Amniotic epithelial cell (primary cell): ENCODE measurements around the gene CGGBP1.

Experiments
- DNase-seq: peaks from one replicate; pipeline ENCODE4 v3.0.0-alpha.2; 2010; ENCODE audit warnings: low read depth

CGGBP1 gene

GRCh38 chr3:88058581-88059379 lies at the start of gene CGGBP1, which contains the start of gene ZNF654:
CGGBP1 (minus strand) TSS chr3:88059005; CDS start chr3:88055976, 3,029 bp downstream.
ZNF654 (plus strand) TSS chr3:88059255; CDS start chr3:88059320, 65 bp downstream.
- DNase-seq = peak; percentile 99

GRCh38 chr3:88105325-88105724 lies 46.5 kb upstream of the CGGBP1 start:
- DNase-seq = peak; percentile 20

- no peak for DNase-seq
These were observed 42.3 kb upstream of the CGGBP1 start for GRCh38 chr3:88101142-88101541.

GRCh38 chr3:88093266-88093665 lies 34.5 kb upstream of the CGGBP1 start:
- no peak for DNase-seq

GRCh38 chr3:88092270-88092669 lies 33.5 kb upstream of the CGGBP1 start:
- DNase-seq = no peak

- no peak for DNase-seq
These were observed 31.9 kb upstream of the CGGBP1 start for GRCh38 chr3:88090681-88091080.

GRCh38 chr3:88084097-88084501 lies 25.3 kb upstream of the CGGBP1 start:
- DNase-seq = no peak

GRCh38 chr3:88082854-88083253 lies 24.0 kb upstream of the CGGBP1 start:
- no peak for DNase-seq

GRCh38 chr3:88078932-88079331 lies 20.1 kb upstream of the CGGBP1 start:
- no peak for DNase-seq

- no peak for DNase-seq
These were observed 17.9 kb upstream of the CGGBP1 start for GRCh38 chr3:88076712-88077111.

- no peak for DNase-seq
These were observed 16.7 kb upstream of the CGGBP1 start for GRCh38 chr3:88075497-88075896.

GRCh38 chr3:88075072-88075471 lies 16.3 kb upstream of the CGGBP1 start:
- DNase-seq = no peak

- DNase-seq = peak; percentile 31
These were observed 2.9 kb upstream of the CGGBP1 start for GRCh38 chr3:88061746-88062145.

- peak; percentile 13 for DNase-seq
These were observed 770 bp upstream of the CGGBP1 start for GRCh38 chr3:88059380-88060170.

GRCh38 chr3:88058306-88058580 lies 562 bp downstream of the CGGBP1 start:
- no peak for DNase-seq

GRCh38 chr3:88057630-88058305 lies 1.0 kb downstream of the CGGBP1 start:
- peak; percentile 52 for DNase-seq

GRCh38 chr3:88046766-88047165 lies 12.0 kb downstream of the CGGBP1 start:
- no peak for DNase-seq

GRCh38 chr3:88044411-88044810 lies 14.4 kb downstream of the CGGBP1 start:
- DNase-seq = peak; percentile 58

- no peak for DNase-seq
These were observed 17.8 kb downstream of the CGGBP1 start for GRCh38 chr3:88041005-88041404.

GRCh38 chr3:88040529-88040928 lies 18.3 kb downstream of the CGGBP1 start:
- no peak for DNase-seq

GRCh38 chr3:88038566-88038965 lies 20.2 kb downstream of the CGGBP1 start:
- DNase-seq = peak; percentile 92

GRCh38 chr3:88036221-88036620 lies 22.6 kb downstream of the CGGBP1 start:
- no peak for DNase-seq
